DND-41 (cell line): Measurements from ENCODE around the gene MSI2.

ENCODE experiments used
- ATAC-seq: fragments of 200-7000 bp; cut with Tn5 transposase; 3 replicates; pipeline ENCODE4 v1.9.1; 2021; ENCODE audit warnings: low read depth; ENCODE audit not compliant: insufficient read depth
- DNase-seq: peaks from one replicate; pipeline ENCODE4 v3.0.0-alpha.2; 2020
- H2AFZ ChIP-seq: 2 replicates; pipeline ENCODE4 v1.6.0; 2012; ENCODE audit warnings: low read depth, low read length
- H3K27ac ChIP-seq: 2 replicates; pipeline ENCODE4 v1.5.1; 2012; ENCODE audit warnings: low read length, inconsistent platforms
- H3K27me3 ChIP-seq: fragments of 200-600 bp; sonication (generic); 2 replicates; pipeline ENCODE4 v1.6.0; 2012; ENCODE audit warnings: low read length, mild to moderate bottlenecking, inconsistent platforms; ENCODE audit not compliant: insufficient read depth, poor library complexity
- H3K36me3 ChIP-seq: 2 replicates; pipeline ENCODE4 v1.5.1; 2012; ENCODE audit warnings: low read length, inconsistent platforms; ENCODE audit not compliant: insufficient read depth
- H3K4me1 ChIP-seq: 2 replicates; pipeline ENCODE4 v1.5.1; 2012; ENCODE audit warnings: mild to moderate bottlenecking, low read length; ENCODE audit not compliant: insufficient read depth
- H3K4me2 ChIP-seq: 2 replicates; pipeline ENCODE4 v1.6.0; 2012; ENCODE audit warnings: mild to moderate bottlenecking, moderate library complexity, low read length, inconsistent platforms; ENCODE audit not compliant: insufficient read depth
- H3K4me3 ChIP-seq, 2 experiments: fragments of 200-600 bp in 1 of 2; shearing (Covaris generic) in 1 of 2; 2 replicates each; pipeline ENCODE4 v1.5.1; 2012 to 2016; ENCODE audit warnings: inconsistent platforms in 2 of 2, low read length in 2 of 2, mild to moderate bottlenecking in 2 of 2, low read depth in 1 of 2, moderate library complexity in 1 of 2
- H3K79me2 ChIP-seq: 2 replicates; pipeline ENCODE4 v1.6.0; 2012; ENCODE audit warnings: low read length, inconsistent platforms; ENCODE audit not compliant: insufficient read depth
- H3K9ac ChIP-seq: 2 replicates; pipeline ENCODE4 v1.6.0; 2012; ENCODE audit warnings: low read depth, mild to moderate bottlenecking, inconsistent platforms, low read length, moderate library complexity
- H3K9me3 ChIP-seq: 2 replicates; pipeline ENCODE4 v1.5.1; 2012; ENCODE audit warnings: low read length, moderate library complexity, mild to moderate bottlenecking, inconsistent platforms; ENCODE audit not compliant: insufficient read depth, severe bottlenecking
- H4K20me1 ChIP-seq: 2 replicates; pipeline ENCODE4 v1.6.0; 2012; ENCODE audit warnings: low read length; ENCODE audit not compliant: insufficient read depth
- CTCF ChIP-seq: IDR thresholded peaks from 2 replicates; pipeline ENCODE4 v1.5.1; 2012; ENCODE audit warnings: borderline replicate concordance, low read length, moderate library complexity, mild to moderate bottlenecking; ENCODE audit not compliant: poor library complexity, severe bottlenecking; ENCODE audit errors: extremely low read depth
- EZH2 ChIP-seq: IDR thresholded peaks from 3 replicates; pipeline ENCODE4 v1.6.1; 2012; ENCODE audit warnings: borderline replicate concordance, low read depth, mild to moderate bottlenecking, moderate library complexity, low read length, inconsistent platforms; ENCODE audit not compliant: severe bottlenecking

MSI2 gene

GRCh38 chr17:57679906-57680695, 423.8 kb downstream of the MSI2 start:
- DNase-seq (no peak), ATAC-seq (no peak)
- Histone ChIP-seq H2AFZ (no peak overlapping the region), H3K36me3 (peaks cover 83% of the 10 kb centered on the region), H3K9ac (no peak overlapping the region), H3K9me3 (no peaks in the 10 kb centered on the region), H3K79me2 (peaks cover 7% of the 10 kb centered on the region; the same call in 1 of the 2 replicates), H3K27me3 (no peaks in the 10 kb centered on the region), H3K27ac (no peak overlapping the region), H3K4me2 (no peak overlapping the region), H3K4me3 (no peak overlapping the region), H4K20me1 (peaks cover 11% of the 10 kb centered on the region; the same call in 1 of the 2 replicates), H3K4me1 (no peaks in the 10 kb centered on the region)
- TF ChIP-seq EZH2 (no peak), CTCF (no peak)

DNA sequence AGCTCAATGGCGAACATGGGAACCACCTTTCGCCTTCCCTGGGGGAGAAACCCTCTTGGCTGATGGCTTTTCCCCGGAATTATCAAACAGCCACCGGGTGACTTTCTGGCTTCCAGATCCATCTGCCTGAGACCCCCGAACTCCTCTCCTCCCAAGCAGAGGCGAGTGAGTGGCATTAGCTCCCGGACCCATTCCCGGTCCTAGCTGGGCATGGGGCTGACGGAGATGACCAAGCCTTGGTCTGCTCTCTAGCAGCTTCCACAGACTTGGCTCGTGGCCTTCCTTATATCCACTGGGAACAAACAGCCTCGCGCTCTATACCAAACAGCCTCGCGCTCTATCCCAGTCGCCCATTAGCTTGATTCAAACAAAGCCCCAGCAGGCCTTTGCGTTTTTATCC, 426.4 kb downstream of the MSI2 start:
- Histone ChIP-seq H2AFZ (no peak overlapping the region), H3K4me2 (no peak overlapping the region), H3K9me3 (no peaks in the 10 kb centered on the region), H3K9ac (no peak overlapping the region), H3K4me1 (no peaks in the 10 kb centered on the region), H3K4me3 (no peak overlapping the region), H4K20me1 (peaks cover 4% of the 10 kb centered on the region; the same call in 1 of the 2 replicates), H3K27me3 (no peaks in the 10 kb centered on the region), H3K27ac (no peak overlapping the region), H3K79me2 (no peaks in the 10 kb centered on the region), H3K36me3 (peaks cover 57% of the 10 kb centered on the region)
- TF ChIP-seq EZH2: no peak
- no peak for DNase-seq
- no peak for ATAC-seq

- H3K4me3 ChIP-seq: no peak overlapping the region
- no peaks in the 10 kb centered on the region for H3K9me3 ChIP-seq
- no peak overlapping the region for H3K9ac ChIP-seq
- no peaks in the 10 kb centered on the region for H3K4me1 ChIP-seq
- ATAC-seq (peak; percentile 30; the same call in 1 of the 3 replicates), DNase-seq (no peak)
- H3K27me3 ChIP-seq: no peaks in the 10 kb centered on the region
- H3K36me3 ChIP-seq: peaks cover 37% of the 10 kb centered on the region
- H3K79me2 ChIP-seq: no peaks in the 10 kb centered on the region
- H3K4me2 ChIP-seq: no peak overlapping the region
- TF ChIP-seq CTCF (no peak), EZH2 (no peak)
- H3K27ac ChIP-seq: no peak overlapping the region
- H2AFZ ChIP-seq: no peak overlapping the region
- peaks cover 4% of the 10 kb centered on the region; the same call in 1 of the 2 replicates for H4K20me1 ChIP-seq
Observed at GRCh38 chr17:57684711-57685498, 428.6 kb downstream of the MSI2 start.
